IMR-90 (cell line): Measurements from ENCODE around the gene MYOCD. TPM values are rescaled to one million over a fixed set of nuclear protein-coding genes. Genes with fewer than 3 reads are reported as not detected.

Experiments used
- ATAC-seq: fragments of 200-7000 bp; cut with Tn5 transposase; 2 replicates; pipeline ENCODE4 v1.9.1; 2020; ENCODE audit warnings: low read depth, mild to moderate bottlenecking, moderate library complexity
- BruUV-seq: library from RNA; stranded (reverse); fragments of 400-500 nt; replicated peaks from 2 replicates; lab custom pipeline; 2021; lab: Mats Ljungman, UMichigan
- CTCF ChIA-PET: fragments of 300-600 bp; formaldehyde crosslinking; extraction: SDS; loops from one replicate; lab custom pipeline; 2021; ENCODE audit warnings: antibody characterized with exemption; lab: Yijun Ruan, JAX
- POLR2A ChIA-PET: fragments of 300-600 bp; sonication (Branson Sonifier 250); formaldehyde crosslinking; loops from one replicate; lab custom pipeline; 2022; ENCODE audit warnings: antibody characterized with exemption; ENCODE audit not compliant: unreplicated experiment; lab: Charles Lee
- DNase-seq: peaks from one replicate; pipeline ENCODE4 v3.0.0; 2013
- H2AFZ ChIP-seq: replicated peaks from 2 replicates; pipeline ENCODE3; 2013; ENCODE audit warnings: low read length, mild to moderate bottlenecking; ENCODE audit not compliant: poor library complexity
- H2AK5ac ChIP-seq: 2 replicates; pipeline ENCODE4 v1.6.1; 2013; ENCODE audit warnings: low read depth, low read length, inconsistent platforms
- H2AK9ac ChIP-seq: replicated peaks from 2 replicates; pipeline ENCODE3; 2013; ENCODE audit warnings: mild to moderate bottlenecking, low read depth, low read length, moderate library complexity; ENCODE audit not compliant: poor library complexity
- H2BK120ac ChIP-seq: 2 replicates; pipeline ENCODE4 v1.6.1; 2013; ENCODE audit warnings: low read depth, low read length, inconsistent platforms
- H2BK15ac ChIP-seq: 3 replicates; pipeline ENCODE4 v1.6.1; 2013; ENCODE audit warnings: low read depth, low read length, inconsistent platforms
- H2BK20ac ChIP-seq: 2 replicates; pipeline ENCODE4 v1.6.1; 2013; ENCODE audit warnings: low read depth, mild to moderate bottlenecking, inconsistent platforms, low read length, moderate library complexity
- H2BK5ac ChIP-seq: 2 replicates; pipeline ENCODE4 v1.6.1; 2013; ENCODE audit warnings: mild to moderate bottlenecking, low read depth, low read length, inconsistent platforms; ENCODE audit not compliant: poor library complexity, severe bottlenecking
- H3K14ac ChIP-seq: replicated peaks from 2 replicates; pipeline ENCODE4 v1.6.1; 2013; ENCODE audit warnings: low read depth, low read length, inconsistent platforms
- H3K18ac ChIP-seq: 2 replicates; pipeline ENCODE4 v1.6.1; 2013; ENCODE audit warnings: low read depth, low read length, control low read depth
- H3K23ac ChIP-seq: 2 replicates; pipeline ENCODE4 v1.6.1; 2013; ENCODE audit warnings: low read depth, low read length, inconsistent platforms
- H3K27ac ChIP-seq: 2 replicates; pipeline ENCODE4 v1.5.1; 2013; ENCODE audit warnings: mild to moderate bottlenecking, control low read depth, low read length; ENCODE audit not compliant: insufficient read depth
- H3K27me3 ChIP-seq: 2 replicates; pipeline ENCODE4 v1.6.1; 2013; ENCODE audit warnings: low read length; ENCODE audit not compliant: control insufficient read depth, insufficient read depth
- H3K36me3 ChIP-seq: 2 replicates; pipeline ENCODE4 v1.6.1; 2013; ENCODE audit warnings: low read length, mixed read lengths; ENCODE audit not compliant: control insufficient read depth, insufficient read depth
- H3K4ac ChIP-seq: 2 replicates; pipeline ENCODE4 v1.6.1; 2013; ENCODE audit warnings: low read depth, low read length, inconsistent platforms
- H3K4me1 ChIP-seq: 2 replicates; pipeline ENCODE4 v1.6.1; 2013; ENCODE audit warnings: low read length, mixed read lengths; ENCODE audit not compliant: control insufficient read depth, insufficient read depth
- H3K4me2 ChIP-seq: 2 replicates; pipeline ENCODE4 v1.6.1; 2013; ENCODE audit warnings: low read depth, mild to moderate bottlenecking, control low read depth, low read length, moderate library complexity
- H3K4me3 ChIP-seq: 2 replicates; pipeline ENCODE4 v1.5.1; 2013; ENCODE audit warnings: low read depth, mild to moderate bottlenecking, control low read depth, low read length, moderate library complexity; ENCODE audit not compliant: insufficient read depth
- H3K56ac ChIP-seq: 2 replicates; pipeline ENCODE4 v1.6.1; 2013; ENCODE audit warnings: low read length, inconsistent platforms; ENCODE audit not compliant: insufficient read depth; ENCODE audit errors: extremely low read depth
- H3K79me1 ChIP-seq, 2 experiments: 2 replicates each; pipeline ENCODE4 v1.6.1; 2013; ENCODE audit warnings: low read length in 2 of 2, inconsistent platforms in 1 of 2, low read depth in 1 of 2
- H3K9ac ChIP-seq: 2 replicates; pipeline ENCODE4 v1.6.1; 2013; ENCODE audit warnings: low read depth, low read length, control low read depth
- H3K9me1 ChIP-seq: 2 replicates; pipeline ENCODE4 v1.6.1; 2013; ENCODE audit warnings: low read length, inconsistent platforms; ENCODE audit not compliant: insufficient read depth
- H3K9me3 ChIP-seq: 2 replicates; pipeline ENCODE4 v1.6.1; 2013; ENCODE audit warnings: low read length; ENCODE audit not compliant: control insufficient read depth, insufficient read depth
- H4K20me1 ChIP-seq: 2 replicates; pipeline ENCODE4 v1.6.1; 2013; ENCODE audit warnings: low read length, inconsistent platforms; ENCODE audit not compliant: insufficient read depth
- H4K5ac ChIP-seq: 2 replicates; pipeline ENCODE4 v1.6.1; 2013; ENCODE audit warnings: mild to moderate bottlenecking, low read depth, low read length, control low read depth
- H4K8ac ChIP-seq, 2 experiments: 2 replicates each; pipeline ENCODE4 v1.6.1; 2013; ENCODE audit warnings: low read depth in 2 of 2, low read length in 2 of 2, control low read depth in 1 of 2, inconsistent platforms in 1 of 2
- H4K91ac ChIP-seq: 2 replicates; pipeline ENCODE4 v1.6.1; 2013; ENCODE audit warnings: low read depth, low read length, inconsistent platforms; ENCODE audit not compliant: insufficient read depth
- BHLHE40 ChIP-seq: fragments of 150-350 bp; IDR thresholded peaks from 2 replicates; pipeline ENCODE4 v1.6.1; 2016; ENCODE audit warnings: mild to moderate bottlenecking, low read depth, low read length
- FOS ChIP-seq: fragments of 150-350 bp; IDR thresholded peaks from 2 replicates; pipeline ENCODE4 v1.6.1; 2016; ENCODE audit warnings: low read depth, low read length
- MAZ ChIP-seq: IDR thresholded peaks from 2 replicates; pipeline ENCODE4 v1.6.1; 2012; ENCODE audit warnings: low read depth, mild to moderate bottlenecking, low read length, improper control_type of control experiment, moderate library complexity, borderline replicate concordance
- RAD21 ChIP-seq: IDR thresholded peaks from 2 replicates; pipeline ENCODE4 v1.6.1; 2012; ENCODE audit warnings: low read length, improper control_type of control experiment
- USF2 ChIP-seq: fragments of 150-350 bp; IDR thresholded peaks from 2 replicates; pipeline ENCODE4 v1.6.1; 2017; ENCODE audit warnings: mild to moderate bottlenecking, antibody characterized with exemption, low read length, low read depth
- WGBS, 2 experiments: methylation state at CpG; one replicate each; pipeline versions ENCODE4 v1.1.5 to v1.1.7; 2013; ENCODE audit warnings: missing lambda C conversion rate in 2 of 2; ENCODE audit not compliant: insufficient read length in 1 of 2; ENCODE audit errors: extremely low coverage in 2 of 2; 5-methylcytosine and 5-hydroxymethylcytosine counted together
- dilution Hi-C: fragments of 300-500 bp; cut with HindIII; formaldehyde crosslinking; loops from one replicate; pipeline ENCODE4 v1.14.3; 2018; ENCODE audit warnings: low sequenced_read_pairs; ENCODE audit not compliant: unreplicated experiment
- in situ Hi-C: fragments of 300-500 bp; cut with MboI; formaldehyde crosslinking; loops from 3 replicates; pipeline ENCODE4 v1.14.3; 2019; ENCODE audit warnings: low sequenced_read_pairs, inconsistent platforms, mixed read lengths
- intact Hi-C: fragments of 100-400 bp; cut with micrococcal nuclease; formaldehyde crosslinking; loops from 2 replicates; pipeline ENCODE4 v1.10.0; 2022
- polyA plus RNA-seq, 3 experiments: library from polyadenylated mRNA; depleted of rRNA; stranded (reverse); fragments of >200 nt; gene quantifications; 2 replicates each; pipeline ENCODE4 v1.2.3, GENCODE V29; 2012; ENCODE audit warnings: low replicate concordance in 1 of 3
- total RNA-seq: library from RNA; depleted of rRNA; stranded (reverse); fragments of >200 nt; gene quantifications from 2 replicates; pipeline ENCODE4 v1.2.3, GENCODE V29; 2012

The MYOCD gene
- total and polyA plus RNA-seq, 2 of the 4 experiments (the other 2 are of a cell fraction), result 10.6 to 20.1 TPM

GRCh38 chr17:12745486-12745885 is 79.8 kb downstream of the MYOCD start:
- peaks cover 0 to 7% of the 10 kb centered on the region in 2 experiments; a peak in 1 of 4 replicates for H3K79me1 ChIP-seq
- dilution Hi-C loops (no loop called here), intact Hi-C loops (no loop called here), in situ Hi-C loops (no loop called here)
- H2BK15ac ChIP-seq, result no peak overlapping the region
- no peaks in the 10 kb centered on the region for H4K20me1 ChIP-seq
- H2AK9ac ChIP-seq, result no peak overlapping the region
- H3K9me3 ChIP-seq, result no peaks in the 10 kb centered on the region
- H4K91ac ChIP-seq, result no peak overlapping the region
- no peak overlapping the region for H3K27ac ChIP-seq
- H3K23ac ChIP-seq, result no peak overlapping the region
- H3K36me3 ChIP-seq, result peaks cover 12% of the 10 kb centered on the region
- no peak overlapping the region for H3K4me2 ChIP-seq
- TF ChIP-seq MAZ (no peak), BHLHE40 (no peak), FOS (no peak), USF2 (no peak), RAD21 (no peak)
- ChIA-PET POLR2A (no interaction called here), CTCF (no interaction called here)
- H3K9me1 ChIP-seq, result peaks cover 8% of the 10 kb centered on the region
- no peak overlapping the region for H2BK20ac ChIP-seq
- DNase-seq (no peak), ATAC-seq (no peak)
- WGBS, 2 experiments, result no CpG with 5 or more reads among the region's 7 CpGs
- no peak overlapping the region for H3K4ac ChIP-seq
- H2AFZ ChIP-seq, result no peak overlapping the region
- no peak overlapping the region for H3K18ac ChIP-seq
- no peak overlapping the region for H2BK120ac ChIP-seq
- no peaks in the 10 kb centered on the region for H3K27me3 ChIP-seq
- H3K14ac ChIP-seq, result no peak overlapping the region
- H3K4me3 ChIP-seq, result no peak overlapping the region
- H4K8ac ChIP-seq, result no peak overlapping the region
- H3K56ac ChIP-seq, result no peak overlapping the region
- no peak overlapping the region for H2AK5ac ChIP-seq
- no peak overlapping the region for H3K9ac ChIP-seq
- peaks cover 11% of the 10 kb centered on the region for H3K4me1 ChIP-seq
- no peak overlapping the region for H2BK5ac ChIP-seq
- H4K5ac ChIP-seq, result no peak overlapping the region
- no TSS peak for BruUV-seq
